GM21576 (cell line): ENCODE measurements around the gene CLGN.

ENCODE experiments used
- ATAC-seq: cut with Tn5 transposase; IDR thresholded peaks from one replicate; pipeline ENCODE4 v1.9.1; 2021; ENCODE audit warnings: mild to moderate bottlenecking, moderate library complexity; ENCODE audit not compliant: unreplicated experiment

Gene CLGN

DNA sequence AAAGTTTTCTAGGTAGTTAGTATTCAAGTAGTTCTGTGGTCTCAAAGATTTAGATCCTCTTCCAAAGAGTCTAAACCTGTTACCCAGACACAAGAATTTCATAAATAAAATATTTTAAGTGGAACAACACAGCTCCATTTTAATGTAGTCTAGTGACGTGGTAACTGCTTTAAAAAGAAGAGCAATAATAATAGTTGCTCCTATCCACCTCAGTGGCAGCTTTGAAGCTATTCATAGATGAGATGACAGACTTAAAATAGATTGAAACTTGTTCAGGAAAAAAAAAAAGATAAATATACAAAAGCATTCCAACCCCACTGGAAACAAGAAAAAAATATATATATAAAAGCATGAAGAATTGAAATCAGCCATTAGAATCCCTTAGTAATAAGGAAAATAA, 39.4 kb downstream of the CLGN start:
- no peak for ATAC-seq

GRCh38 chr4:140382732-140383131, 44.7 kb downstream of the CLGN start:
- ATAC-seq, result no peak

DNA sequence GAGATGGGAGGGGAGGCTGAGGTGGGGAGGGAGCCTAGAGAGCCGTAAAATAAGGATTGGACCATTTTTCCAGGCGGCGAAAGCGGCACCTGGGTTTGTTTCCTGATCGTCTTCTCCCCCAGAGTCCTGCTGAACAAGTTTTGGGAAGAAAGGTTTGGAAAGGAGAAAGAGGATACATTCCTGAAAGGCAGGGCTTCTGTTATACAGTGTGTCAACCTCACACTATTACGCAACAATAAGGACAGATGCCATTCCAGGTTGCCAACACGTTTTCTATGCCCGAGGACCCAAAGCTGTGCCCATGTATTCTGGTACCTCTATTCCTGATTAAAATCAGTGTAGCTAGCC, 53.3 kb downstream of the CLGN start:
- no peak for ATAC-seq

- ATAC-seq, result peak; percentile 96
These were observed 53.9 kb downstream of the CLGN start, which contains the start of gene SCOC for GRCh38 chr4:140373328-140374129. Gene SCOC (plus strand): TSS chr4:140373646. CDS start chr4:140379171, 5,525 bp downstream.

GRCh38 chr4:140372751-140373327, 54.6 kb downstream of the CLGN start:
- peak; percentile 57 for ATAC-seq

DNA sequence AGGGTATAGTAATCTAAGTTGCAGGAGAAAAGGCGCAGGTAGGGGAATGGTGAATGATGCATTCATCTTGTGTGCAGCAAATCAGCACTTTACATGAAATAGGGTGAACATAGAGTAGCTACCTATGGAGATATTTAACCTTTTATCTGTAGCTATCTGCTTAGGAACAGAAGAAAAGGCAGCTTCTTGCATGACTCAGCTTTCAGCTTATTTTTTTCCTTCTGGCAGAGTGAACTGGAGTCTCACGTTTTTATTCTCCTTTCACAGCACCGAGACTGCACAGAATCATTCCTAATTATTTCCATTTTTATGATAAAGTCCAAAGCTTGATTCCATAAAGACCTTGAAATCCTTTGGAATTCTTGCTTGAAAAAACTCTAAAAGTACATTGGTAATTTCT, 58.8 kb downstream of the CLGN start:
- no peak for ATAC-seq

GRCh38 chr4:140367738-140368137, 59.7 kb downstream of the CLGN start:
- no peak for ATAC-seq

- no peak for ATAC-seq
These were observed 63.9 kb downstream of the CLGN start for GRCh38 chr4:140363558-140363957.

DNA sequence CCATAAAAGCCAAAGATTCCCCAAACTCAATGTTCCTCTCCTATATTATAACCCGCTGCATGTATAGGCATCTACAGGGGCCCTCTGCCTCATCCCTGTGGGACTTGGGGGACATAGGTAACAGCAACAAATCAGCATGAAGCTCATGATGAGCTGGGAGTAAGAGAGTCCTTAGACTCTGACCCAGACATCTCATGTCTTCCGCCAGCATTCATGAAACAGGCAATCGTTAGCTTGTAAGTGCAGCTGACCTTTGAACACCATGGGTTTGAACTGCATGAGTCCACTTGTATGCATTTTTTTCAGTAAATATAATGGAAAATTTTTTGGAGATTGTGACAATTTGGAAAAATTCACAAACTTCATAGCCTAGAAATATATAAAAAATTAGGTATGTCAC, 64.4 kb downstream of the CLGN start:
- no peak for ATAC-seq

DNA sequence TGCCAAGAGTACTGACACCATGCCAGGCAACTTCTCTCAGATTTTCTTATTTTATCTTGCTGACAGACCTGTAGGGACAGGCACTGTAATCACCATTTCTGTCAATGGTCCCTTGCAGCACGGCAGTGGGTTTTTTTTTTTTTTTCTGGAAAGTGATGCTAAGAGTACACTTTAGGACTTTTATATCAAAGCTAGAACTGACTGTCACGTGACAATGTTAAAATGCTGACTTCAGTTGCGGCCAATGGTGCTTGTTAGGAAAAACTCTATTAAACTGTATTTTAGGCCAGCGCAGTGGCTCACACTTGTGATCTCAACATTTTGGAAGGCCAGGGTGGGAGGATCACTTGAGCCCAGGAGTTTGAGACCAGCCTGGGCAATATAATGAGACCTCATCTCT, 66.3 kb downstream of the CLGN start:
- ATAC-seq, result no peak

DNA sequence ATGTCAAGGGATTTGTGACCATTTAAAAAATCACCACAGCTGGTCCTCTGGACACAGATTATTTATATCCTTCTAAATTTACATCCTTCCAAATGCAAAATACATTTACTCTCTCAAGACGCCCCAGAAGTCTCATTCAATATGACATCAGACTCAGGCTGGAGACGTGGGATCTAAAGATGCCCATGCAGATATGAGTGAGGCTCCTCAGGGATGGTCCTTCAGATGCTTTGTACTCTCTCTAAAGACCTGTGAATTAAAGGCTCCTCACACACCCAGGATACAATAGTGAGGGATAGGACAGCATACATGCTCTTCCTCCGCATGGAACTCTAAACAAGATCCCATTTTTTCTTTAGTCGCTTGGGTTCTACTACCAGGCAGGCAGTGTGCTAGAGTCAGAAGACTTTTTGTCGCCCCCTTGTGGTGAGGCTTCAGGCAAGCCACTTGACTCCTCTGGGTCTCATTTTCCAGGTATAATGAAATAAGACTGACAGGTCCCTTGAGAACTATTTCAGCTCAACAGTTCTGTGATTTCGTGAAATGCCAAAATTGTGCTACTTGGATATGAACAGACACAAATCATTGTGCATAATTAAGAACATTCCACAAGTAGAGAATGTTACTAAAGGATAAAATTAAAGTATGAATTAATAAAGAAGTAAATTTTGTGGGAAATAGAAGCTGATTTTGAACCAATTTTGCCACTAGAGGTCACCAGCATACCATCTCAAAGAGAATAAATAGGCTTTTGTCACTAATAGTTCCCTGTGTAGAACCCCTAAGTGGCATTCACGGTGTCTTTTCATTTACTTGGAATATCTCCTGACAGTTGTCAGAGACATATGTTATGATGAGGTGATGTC, 67.7 kb downstream of the CLGN start:
- ATAC-seq, result peak; percentile 93

GRCh38 chr4:140358281-140358680, 69.2 kb downstream of the CLGN start:
- no peak for ATAC-seq

GRCh38 chr4:140357868-140358267, 69.6 kb downstream of the CLGN start:
- ATAC-seq, result no peak

DNA sequence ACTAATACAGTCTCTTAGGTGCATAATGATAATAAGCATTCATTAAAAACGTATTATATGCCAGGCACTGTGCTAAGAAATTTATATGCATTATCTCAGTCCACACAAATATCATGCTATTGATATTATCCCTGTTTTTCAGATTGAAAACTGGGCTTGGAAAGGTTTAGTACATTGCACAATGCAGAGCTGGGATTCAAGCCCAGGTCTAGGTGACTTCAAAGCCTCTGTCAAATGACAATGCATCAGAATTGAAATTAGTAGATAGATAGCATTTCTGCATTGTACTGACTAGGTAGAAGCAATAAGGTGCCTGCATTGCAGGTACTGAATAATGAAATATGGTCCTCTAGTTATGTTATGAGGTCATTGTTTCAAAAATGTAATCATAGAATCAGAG, 72.2 kb downstream of the CLGN start:
- no peak for ATAC-seq

DNA sequence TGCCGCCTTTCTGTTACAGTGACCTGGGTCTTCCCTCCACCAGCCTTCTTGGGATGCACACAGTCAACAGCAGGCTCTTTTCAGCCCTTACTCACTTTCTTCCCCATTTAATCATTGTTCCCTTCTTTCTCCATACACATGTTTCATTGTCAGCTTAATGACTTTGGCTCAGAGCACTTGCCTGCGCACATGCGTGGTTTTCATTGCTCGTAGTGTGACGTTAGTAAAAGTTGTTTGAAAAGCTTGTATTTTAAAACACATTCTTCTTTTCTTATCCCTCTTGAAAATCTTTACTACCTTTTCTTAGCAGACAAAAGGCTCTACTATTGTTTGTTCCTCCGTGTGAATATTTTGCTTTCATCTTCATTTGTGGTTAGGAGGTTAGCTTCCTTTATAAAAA, 73.7 kb downstream of the CLGN start:
- no peak for ATAC-seq

DNA sequence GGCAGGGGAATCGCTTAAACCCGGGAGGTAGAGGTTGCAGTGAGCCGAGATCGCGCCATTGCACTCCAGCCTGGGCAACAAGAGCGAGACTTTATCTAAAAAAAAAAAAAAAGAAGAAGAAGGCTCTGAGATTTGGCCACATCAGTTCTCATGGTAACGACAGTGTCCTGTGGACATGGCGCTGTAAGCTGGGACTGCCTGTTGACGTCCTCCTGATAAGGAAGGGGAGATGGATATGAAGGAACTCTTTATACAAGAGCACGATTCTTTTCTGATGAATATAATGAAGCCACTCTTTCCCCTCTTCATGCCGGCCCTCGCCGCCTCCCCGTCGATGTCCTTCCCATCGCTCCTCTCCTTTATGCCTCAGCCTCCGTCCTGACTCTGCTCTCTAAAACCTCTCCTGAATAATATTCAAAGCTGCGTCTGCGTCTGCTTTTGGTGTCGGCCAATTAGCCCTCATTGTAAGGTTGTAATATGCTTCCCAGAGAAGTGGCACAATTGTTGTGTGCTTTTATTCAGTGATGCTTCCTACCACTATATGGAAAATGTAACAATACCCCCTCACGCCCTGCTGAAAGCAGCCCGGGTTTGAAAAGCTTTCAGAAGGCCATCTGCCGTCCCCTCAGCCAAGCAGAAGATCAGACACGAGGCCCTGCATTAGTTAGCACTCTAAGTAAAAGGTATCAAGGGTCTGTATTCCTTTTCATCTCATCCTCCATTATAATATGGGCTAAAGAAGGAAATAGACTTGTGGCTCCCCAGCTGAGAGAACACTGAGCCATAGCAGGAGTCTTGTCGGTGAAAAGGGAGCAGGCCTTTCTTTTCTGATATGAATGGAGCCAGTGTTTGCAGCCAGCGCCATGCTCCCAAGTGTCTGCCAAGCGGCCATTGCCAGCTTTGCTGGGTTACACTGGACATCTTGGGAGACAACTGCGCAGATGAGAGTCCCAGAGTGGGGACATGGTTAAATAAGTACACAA, 76.1 kb downstream of the CLGN start:
- ATAC-seq, result no peak

- ATAC-seq, result no peak
These were observed 77.6 kb downstream of the CLGN start for GRCh38 chr4:140349816-140350215.

GRCh38 chr4:140346136-140346535, 81.3 kb downstream of the CLGN start:
- no peak for ATAC-seq

DNA sequence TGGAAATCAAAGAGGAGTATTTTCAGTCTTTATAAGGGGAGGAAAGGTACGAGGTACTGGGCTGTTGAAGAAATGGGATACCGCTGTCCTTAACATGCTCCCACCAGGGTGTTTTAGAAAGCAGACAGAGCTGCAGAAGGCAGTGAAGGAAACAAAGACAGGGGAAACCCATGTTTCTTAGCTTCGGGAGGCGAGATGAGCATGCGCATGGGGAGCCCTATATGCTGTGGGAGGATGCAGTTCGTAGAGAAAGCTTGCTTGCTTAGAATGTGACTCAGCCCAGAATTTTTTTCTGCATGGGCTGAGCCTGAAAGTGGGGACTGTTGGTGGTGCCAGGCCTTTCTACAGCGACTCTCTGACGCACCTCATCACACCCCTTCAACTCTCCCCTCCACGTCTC, 82.8 kb downstream of the CLGN start:
- ATAC-seq, result no peak

DNA sequence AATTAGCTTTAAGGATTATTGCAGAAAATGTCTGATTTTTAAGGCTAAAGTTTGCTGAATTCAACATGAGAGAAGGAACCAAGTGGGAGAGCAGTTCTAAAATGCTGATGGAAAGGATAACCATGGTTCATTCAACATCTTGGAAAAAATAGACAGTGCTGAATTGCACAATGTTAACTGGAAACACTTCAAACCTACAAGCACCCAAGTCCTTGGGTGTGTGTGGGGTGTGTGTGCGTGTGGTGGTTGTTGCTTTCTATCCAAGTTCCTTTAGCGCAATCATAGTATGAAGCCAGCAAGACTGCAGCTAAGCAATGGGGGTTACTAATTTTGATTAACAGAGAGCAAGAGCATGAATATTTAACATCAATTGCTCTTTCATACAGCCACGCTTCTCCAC, 83.3 kb downstream of the CLGN start:
- ATAC-seq, result no peak

- ATAC-seq, result no peak
These were observed 84.1 kb downstream of the CLGN start for GRCh38 chr4:140343303-140343702.
